ENCODE data around the gene OR2W1.

GRCh38 chr6:29019629-29020028 lies 25.3 kb downstream of the OR2W1 start:
- TF ChIP-seq, protein P1, sequence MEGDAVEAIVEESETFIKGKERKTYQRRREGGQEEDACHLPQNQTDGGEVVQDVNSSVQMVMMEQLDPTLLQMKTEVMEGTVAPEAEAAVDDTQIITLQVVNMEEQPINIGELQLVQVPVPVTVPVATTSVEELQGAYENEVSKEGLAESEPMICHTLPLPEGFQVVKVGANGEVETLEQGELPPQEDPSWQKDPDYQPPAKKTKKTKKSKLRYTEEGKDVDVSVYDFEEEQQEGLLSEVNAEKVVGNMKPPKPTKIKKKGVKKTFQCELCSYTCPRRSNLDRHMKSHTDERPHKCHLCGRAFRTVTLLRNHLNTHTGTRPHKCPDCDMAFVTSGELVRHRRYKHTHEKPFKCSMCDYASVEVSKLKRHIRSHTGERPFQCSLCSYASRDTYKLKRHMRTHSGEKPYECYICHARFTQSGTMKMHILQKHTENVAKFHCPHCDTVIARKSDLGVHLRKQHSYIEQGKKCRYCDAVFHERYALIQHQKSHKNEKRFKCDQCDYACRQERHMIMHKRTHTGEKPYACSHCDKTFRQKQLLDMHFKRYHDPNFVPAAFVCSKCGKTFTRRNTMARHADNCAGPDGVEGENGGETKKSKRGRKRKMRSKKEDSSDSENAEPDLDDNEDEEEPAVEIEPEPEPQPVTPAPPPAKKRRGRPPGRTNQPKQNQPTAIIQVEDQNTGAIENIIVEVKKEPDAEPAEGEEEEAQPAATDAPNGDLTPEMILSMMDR (IDR thresholded peaks at IDR 0.05; ENCODE audit: extremely low read depth in 1 of 2, insufficient read depth in 1 of 2, low read depth in 1 of 2, low read length in 2 of 2): no peak
- TF ChIP-seq POLR2A (IDR thresholded peaks at IDR 0.05; ENCODE audit: low read depth, low read length) (no peak), EZH2 (IDR thresholded peaks at IDR 0.05; ENCODE audit: borderline replicate concordance, low read depth, low read length, severe bottlenecking) (no peak), POLR2AphosphoS5 (IDR thresholded peaks at IDR 0.05; ENCODE audit: insufficient read depth, low read depth, low read length) (no peak), FOS (IDR thresholded peaks at IDR 0.05; ENCODE audit: borderline replicate concordance, insufficient read depth, low read length) (no peak), GATA2 (IDR thresholded peaks at IDR 0.05; ENCODE audit: insufficient read depth, insufficient read length, low read depth, low read length) (no peak)
- TF ChIP-seq, protein P2, sequence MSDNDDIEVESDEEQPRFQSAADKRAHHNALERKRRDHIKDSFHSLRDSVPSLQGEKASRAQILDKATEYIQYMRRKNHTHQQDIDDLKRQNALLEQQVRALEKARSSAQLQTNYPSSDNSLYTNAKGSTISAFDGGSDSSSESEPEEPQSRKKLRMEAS (IDR thresholded peaks at IDR 0.05; ENCODE audit: insufficient read depth, insufficient read length): no peak

Measured in endothelial cell of umbilical vein (primary cell).